SK-N-SH treated with all-trans-retinoic acid at 6 μM for 48 hours (cell line): ENCODE results near the gene KIF5B.

Experiments
- ESRRG ChIP-seq: fragments of 250-450 bp; sonication (Bioruptor Pico); IDR thresholded peaks from 2 replicates; pipeline ENCODE4 v1.6.1; 2021; ENCODE audit warnings: mild to moderate bottlenecking
- PATZ1 ChIP-seq: fragments of 250-450 bp; sonication (Bioruptor Pico); IDR thresholded peaks from 2 replicates; pipeline ENCODE4 v1.8.0; 2020; ENCODE audit warnings: mild to moderate bottlenecking, moderate library complexity, borderline replicate concordance
- SNAI2 ChIP-seq: fragments of 250-450 bp; sonication (Bioruptor Pico); IDR thresholded peaks from 2 replicates; pipeline ENCODE4 v1.5.0; 2020; ENCODE audit warnings: mild to moderate bottlenecking, moderate library complexity
- ZFP3 ChIP-seq: fragments of 250-450 bp; sonication (Bioruptor Pico); IDR thresholded peaks from 2 replicates; pipeline ENCODE4 v1.5.0; 2020; ENCODE audit warnings: mild to moderate bottlenecking, moderate library complexity
- ZNF565 ChIP-seq: fragments of 450-650 bp; formaldehyde crosslinking; conservative IDR thresholded peaks from 2 replicates; pipeline ENCODE4 v1.5.0; 2020; ENCODE audit warnings: low read depth, mild to moderate bottlenecking, moderate library complexity

GRCh38 chr10:32017044-32017443, 39.2 kb downstream of the KIF5B start:
- TF ChIP-seq PATZ1 (no peak), ZNF565 (CRISPR knock-in tag) (no peak), ZFP3 (CRISPR knock-in tag) (no peak), ESRRG (CRISPR knock-in tag) (no peak), SNAI2 (CRISPR knock-in tag) (no peak)
